ENCODE measurements around the gene HCFC2. TPM values are rescaled to one million over a fixed set of nuclear protein-coding genes. Genes with fewer than 3 reads are reported as not detected.
"Not testable (repeated sequence)": the region's sequence is repeated elsewhere in the genome, so short reads cannot be mapped to it uniquely, and the experiment has no call there.

Gene HCFC2
- total RNA-seq, 1 experiment from 2014 or later = 10.3 TPM

GRCh38 chr12:104109446-104110271, 45.3 kb downstream of the HCFC2 start:
- Mint-ChIP-seq H3K9me3 (ENCODE audit: unreplicated experiment) (no peaks in the 10 kb centered on the region), H3K36me3 (ENCODE audit: insufficient read depth, unreplicated experiment) (peaks cover 11% of the 10 kb centered on the region), H3K27me3 (ENCODE audit: insufficient read depth, unreplicated experiment) (no peaks in the 10 kb centered on the region), H3K27ac (ENCODE audit: low read depth, unreplicated experiment) (peak overlapping the region; percentile 72), H3K4me3 (ENCODE audit: unreplicated experiment) (no peak overlapping the region), H3K4me1 (ENCODE audit: insufficient read depth, unreplicated experiment) (peaks cover 15% of the 10 kb centered on the region)
- CTCF ChIA-PET = interaction anchor here (0.6 to 4.3 kb wide), 64 partner anchors 11 to 1006 kb away, joined by 3 to 82 read pairs (median 5); partner anchors contain the start of genes HCFC2, HSP90B1 and TDG
- intact Hi-C loops (cut with micrococcal nuclease) = loop anchor here (1.0 to 2.0 kb wide), 4 partner anchors 52 to 231 kb away; partner anchors contain the start of gene TDG
- POLR2A ChIA-PET = interaction anchor here (0.7 to 3.0 kb wide), 12 partner anchors 12 to 540 kb away, joined by 3 to 27 read pairs (median 4); partner anchors contain the start of genes NFYB and TDG
- no TSS peak for BruUV-seq (replicated peaks)
- TF ChIP-seq CTCF (IDR thresholded peaks at IDR 0.05; ENCODE audit: unreplicated experiment) = no peak
- no peak for DNase-seq (ENCODE audit: unreplicated experiment)

GRCh38 chr12:104114834-104115586, 50.7 kb downstream of the HCFC2 start:
- H3K27ac Mint-ChIP-seq (ENCODE audit: low read depth, unreplicated experiment); BruUV-seq (replicated peaks); DNase-seq (ENCODE audit: unreplicated experiment); H3K4me3 Mint-ChIP-seq (ENCODE audit: unreplicated experiment); intact Hi-C loops (cut with micrococcal nuclease); H3K9me3 Mint-ChIP-seq (ENCODE audit: unreplicated experiment); POLR2A ChIA-PET; H3K27me3 Mint-ChIP-seq (ENCODE audit: insufficient read depth, unreplicated experiment); CTCF ChIA-PET: not testable (repeated sequence)
- peaks cover 34% of the 10 kb centered on the region for H3K36me3 Mint-ChIP-seq (ENCODE audit: insufficient read depth, unreplicated experiment)
- peaks cover 11% of the 10 kb centered on the region for H3K4me1 Mint-ChIP-seq (ENCODE audit: insufficient read depth, unreplicated experiment)

GRCh38 chr12:104115587-104115975, 51.2 kb downstream of the HCFC2 start:
- CTCF ChIA-PET = interaction anchor here (0.7 kb wide), 1 partner anchor 229 kb away, joined by 3 read pairs; no protein-coding TSS in a partner anchor
- H3K27ac Mint-ChIP-seq (ENCODE audit: low read depth, unreplicated experiment) = peak overlapping the region; percentile 25
- peaks cover 40% of the 10 kb centered on the region for H3K36me3 Mint-ChIP-seq (ENCODE audit: insufficient read depth, unreplicated experiment)
- no peak for DNase-seq (ENCODE audit: unreplicated experiment)
- no peaks in the 10 kb centered on the region for H3K27me3 Mint-ChIP-seq (ENCODE audit: insufficient read depth, unreplicated experiment)
- H3K4me1 Mint-ChIP-seq (ENCODE audit: insufficient read depth, unreplicated experiment) = peaks cover 5% of the 10 kb centered on the region
- H3K9me3 Mint-ChIP-seq (ENCODE audit: unreplicated experiment) = no peaks in the 10 kb centered on the region
- intact Hi-C loops (cut with micrococcal nuclease) = no loop called here
- BruUV-seq (replicated peaks) = no TSS peak
- POLR2A ChIA-PET = no interaction called here
- no peak for TF ChIP-seq CTCF (IDR thresholded peaks at IDR 0.05; ENCODE audit: unreplicated experiment)
- no peak overlapping the region for H3K4me3 Mint-ChIP-seq (ENCODE audit: unreplicated experiment)

- ChIA-PET CTCF (interaction anchor here (0.7 to 4.6 kb wide), 2 partner anchors 12 to 16 kb away, joined by 3 to 30 read pairs; no protein-coding TSS in a partner anchor), POLR2A (interaction anchor here (0.6 to 1.6 kb wide), 6 partner anchors 11 to 164 kb away, joined by 3 to 10 read pairs (median 5); partner anchors contain the start of genes NFYB and TDG)
- no peak for TF ChIP-seq CTCF (IDR thresholded peaks at IDR 0.05; ENCODE audit: unreplicated experiment)
- Mint-ChIP-seq H3K4me3 (ENCODE audit: unreplicated experiment) (no peak overlapping the region), H3K4me1 (ENCODE audit: insufficient read depth, unreplicated experiment) (peaks cover 6% of the 10 kb centered on the region), H3K27ac (ENCODE audit: low read depth, unreplicated experiment) (peak overlapping the region; percentile 16), H3K36me3 (ENCODE audit: insufficient read depth, unreplicated experiment) (peaks cover 79% of the 10 kb centered on the region), H3K9me3 (ENCODE audit: unreplicated experiment) (no peaks in the 10 kb centered on the region), H3K27me3 (ENCODE audit: insufficient read depth, unreplicated experiment) (no peaks in the 10 kb centered on the region)
- DNase-seq (ENCODE audit: unreplicated experiment) = no peak
- intact Hi-C loops (cut with micrococcal nuclease) = no loop called here
- BruUV-seq (replicated peaks) = no TSS peak
Measured at GRCh38 chr12:104121001-104121400, 56.7 kb downstream of the HCFC2 start.

Measured in MCF 10A (cell line).